Bronchial epithelial cell (primary cell): ENCODE data around the gene RPTOR. TPM values are rescaled to one million over a fixed set of nuclear protein-coding genes. Genes with fewer than 3 reads are reported as not detected.
A peak's percentile ranks its signal among the peaks of the same experiment; 100 is the strongest.

Experiments used
- DNase-seq: peaks from one replicate; pipeline ENCODE4 v3.0.0-alpha.2; 2010; ENCODE audit warnings: low read depth
- FAIRE-seq: peaks from 2 replicates; lab custom pipeline; 2011; peaks lifted over from hg19 to GRCh38; lab: Jason Lieb, UNC
- H3K27me3 ChIP-seq: 2 replicates; pipeline ENCODE4 v1.5.1; 2011; ENCODE audit warnings: low read length; ENCODE audit not compliant: control insufficient read depth, insufficient read depth
- H3K36me3 ChIP-seq: 2 replicates; pipeline ENCODE4 v1.5.1; 2011; ENCODE audit warnings: low read length; ENCODE audit not compliant: control insufficient read depth, insufficient read depth
- H3K4me3 ChIP-seq: 2 replicates; pipeline ENCODE4 v1.5.1; 2011; ENCODE audit warnings: mild to moderate bottlenecking, low read depth, low read length, control low read depth
- CTCF ChIP-seq: IDR thresholded peaks from 2 replicates; pipeline ENCODE4 v1.5.1; 2011; ENCODE audit warnings: mild to moderate bottlenecking, moderate library complexity, low read length, control low read depth, inconsistent platforms; ENCODE audit not compliant: insufficient read depth, severe bottlenecking
- total RNA-seq: library from RNA; depleted of rRNA; stranded (reverse); fragments of >200 nt; gene quantifications from 2 replicates; pipeline ENCODE4 v1.2.1, GENCODE V29; 2014

The RPTOR gene
- total RNA-seq, 1 donor from 2014 or later: 14.0 TPM

GRCh38 chr17:80854220-80854619 lies 309.6 kb downstream of the RPTOR start:
- no peaks in the 10 kb centered on the region for H3K27me3 ChIP-seq
- TF ChIP-seq CTCF: no peak
- FAIRE-seq (no peak), DNase-seq (no peak)
- H3K36me3 ChIP-seq: peaks cover 3% of the 10 kb centered on the region
- H3K4me3 ChIP-seq: no peak overlapping the region

- FAIRE-seq: peak; percentile 23
- H3K4me3 ChIP-seq: no peak overlapping the region
- DNase-seq: no peak
- no peaks in the 10 kb centered on the region for H3K27me3 ChIP-seq
- H3K36me3 ChIP-seq: peaks cover 8% of the 10 kb centered on the region
- TF ChIP-seq CTCF: no peak
Observed at GRCh38 chr17:80855196-80855947, 310.7 kb downstream of the RPTOR start.

DNA sequence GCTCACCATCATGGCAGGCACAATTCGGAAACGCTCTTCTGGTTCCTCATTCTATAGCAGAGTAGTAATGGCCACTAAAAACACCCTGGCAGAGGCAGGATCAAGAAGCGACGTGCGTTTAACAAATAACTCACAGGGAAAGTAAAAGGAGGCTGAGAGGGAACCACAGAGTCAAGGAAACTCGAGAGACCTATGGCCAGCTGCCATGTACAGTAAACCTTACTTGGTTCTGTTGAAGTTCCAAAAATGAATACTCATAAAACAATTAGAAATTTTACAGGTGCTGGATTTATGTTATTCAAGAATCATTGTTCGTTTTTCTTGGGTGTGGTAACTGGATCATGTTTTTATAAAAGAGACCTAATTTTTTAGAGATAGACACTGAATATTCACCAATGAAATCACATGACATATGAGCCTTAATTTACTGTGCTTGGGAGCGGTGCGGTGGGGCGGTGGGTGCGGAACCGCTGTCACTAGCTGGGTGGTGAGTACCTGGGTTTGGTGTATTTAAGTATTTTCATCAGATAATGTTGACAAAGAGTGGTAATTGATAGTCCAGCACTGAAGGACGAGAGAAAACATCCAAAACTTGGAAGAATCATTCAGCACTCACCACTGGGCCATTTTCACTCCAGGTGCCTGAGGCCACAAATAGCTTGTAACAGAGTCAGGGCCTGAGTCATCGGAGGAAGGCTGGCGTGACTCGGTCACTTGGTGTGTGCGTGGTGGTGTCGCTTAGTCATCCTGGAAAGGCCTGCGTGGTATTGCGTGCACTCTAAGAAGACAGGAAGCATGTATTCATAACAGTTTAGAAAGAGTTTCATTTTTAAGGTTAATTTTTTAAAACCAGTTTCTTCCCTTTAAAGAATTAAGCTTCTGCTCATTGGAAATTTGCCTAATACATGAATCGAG lies 311.6 kb downstream of the RPTOR start:
- TF ChIP-seq CTCF: no peak
- Histone ChIP-seq H3K27me3 (no peaks in the 10 kb centered on the region), H3K4me3 (no peak overlapping the region), H3K36me3 (peaks cover 9% of the 10 kb centered on the region)
- FAIRE-seq (peak; percentile 97), DNase-seq (peak; percentile 98)

DNA sequence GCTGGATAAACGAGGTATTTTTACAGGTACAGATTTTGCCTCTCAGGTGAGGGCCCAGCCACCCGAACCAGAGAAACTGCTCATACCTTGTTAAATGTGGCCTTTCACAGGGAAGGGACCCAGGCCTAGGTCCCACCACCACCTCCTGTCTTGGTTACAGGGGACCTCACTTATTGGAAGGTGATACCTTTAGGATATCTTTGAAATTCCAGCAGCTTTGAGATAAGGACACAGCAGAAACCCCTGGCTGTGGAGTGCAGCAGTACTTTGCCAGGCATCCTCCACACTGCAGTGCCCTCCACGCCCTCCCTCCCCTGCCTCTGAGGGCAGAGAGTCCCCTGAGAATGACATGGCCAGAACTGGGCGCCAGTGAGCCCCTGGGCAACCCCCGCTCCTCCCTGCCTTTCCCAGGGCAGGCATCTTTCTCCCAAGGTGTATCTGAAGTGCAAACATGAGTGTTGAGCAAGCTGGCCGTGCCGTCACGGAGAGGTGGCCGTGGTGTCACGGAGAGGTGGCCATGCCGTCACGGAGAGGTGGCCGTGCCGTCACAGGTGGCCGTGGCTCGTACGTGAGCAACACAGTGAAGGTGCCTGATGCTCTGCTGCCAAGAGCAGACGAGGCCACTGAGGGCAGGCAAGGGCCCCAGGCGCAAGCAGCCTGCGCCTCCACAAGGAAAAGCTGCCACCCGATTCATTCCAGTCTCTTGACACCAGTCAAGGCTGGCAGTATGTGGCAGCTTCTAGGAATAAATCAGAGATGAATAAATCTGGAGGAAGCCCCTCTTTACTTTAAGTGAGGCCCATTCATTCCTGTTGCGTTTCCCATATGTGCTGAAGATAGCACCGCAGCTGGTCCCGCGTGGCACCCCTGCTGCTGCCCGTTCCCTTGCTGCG lies 312.5 kb downstream of the RPTOR start:
- no peak for FAIRE-seq
- TF ChIP-seq CTCF: no peak
- Histone ChIP-seq H3K27me3 (no peaks in the 10 kb centered on the region), H3K36me3 (peaks cover 9% of the 10 kb centered on the region), H3K4me3 (no peak overlapping the region)
- no peak for DNase-seq

DNA sequence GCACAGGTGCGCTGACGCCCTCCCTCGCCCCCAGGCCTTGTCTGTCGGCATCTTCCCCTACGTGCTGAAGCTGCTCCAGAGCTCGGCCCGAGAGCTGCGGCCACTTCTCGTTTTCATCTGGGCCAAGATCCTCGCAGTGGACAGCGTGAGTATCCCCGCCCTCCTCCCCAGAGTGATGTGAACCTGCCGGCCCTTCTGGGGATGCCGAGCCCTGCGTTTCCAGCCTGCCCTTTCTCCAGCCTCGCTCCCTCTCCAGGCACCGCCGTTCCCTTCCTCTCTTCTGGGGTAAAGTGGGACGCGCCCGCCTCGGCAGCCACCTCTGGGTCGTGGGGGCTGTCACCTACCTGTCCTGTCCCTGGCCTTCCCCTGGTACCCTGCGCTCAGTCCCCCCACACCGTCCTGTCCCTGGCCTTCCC lies 313.1 kb downstream of the RPTOR start:
- no peak overlapping the region for H3K4me3 ChIP-seq
- peaks cover 9% of the 10 kb centered on the region for H3K36me3 ChIP-seq
- no peak for TF ChIP-seq CTCF
- DNase-seq (no peak), FAIRE-seq (no peak)
- H3K27me3 ChIP-seq: no peaks in the 10 kb centered on the region
